ENCODE results near the gene PTGS1.
"Not testable (repeated sequence)": the region's sequence is repeated elsewhere in the genome, so short reads cannot be mapped to it uniquely, and the experiment has no call there.

- TF ChIP-seq, protein P1, sequence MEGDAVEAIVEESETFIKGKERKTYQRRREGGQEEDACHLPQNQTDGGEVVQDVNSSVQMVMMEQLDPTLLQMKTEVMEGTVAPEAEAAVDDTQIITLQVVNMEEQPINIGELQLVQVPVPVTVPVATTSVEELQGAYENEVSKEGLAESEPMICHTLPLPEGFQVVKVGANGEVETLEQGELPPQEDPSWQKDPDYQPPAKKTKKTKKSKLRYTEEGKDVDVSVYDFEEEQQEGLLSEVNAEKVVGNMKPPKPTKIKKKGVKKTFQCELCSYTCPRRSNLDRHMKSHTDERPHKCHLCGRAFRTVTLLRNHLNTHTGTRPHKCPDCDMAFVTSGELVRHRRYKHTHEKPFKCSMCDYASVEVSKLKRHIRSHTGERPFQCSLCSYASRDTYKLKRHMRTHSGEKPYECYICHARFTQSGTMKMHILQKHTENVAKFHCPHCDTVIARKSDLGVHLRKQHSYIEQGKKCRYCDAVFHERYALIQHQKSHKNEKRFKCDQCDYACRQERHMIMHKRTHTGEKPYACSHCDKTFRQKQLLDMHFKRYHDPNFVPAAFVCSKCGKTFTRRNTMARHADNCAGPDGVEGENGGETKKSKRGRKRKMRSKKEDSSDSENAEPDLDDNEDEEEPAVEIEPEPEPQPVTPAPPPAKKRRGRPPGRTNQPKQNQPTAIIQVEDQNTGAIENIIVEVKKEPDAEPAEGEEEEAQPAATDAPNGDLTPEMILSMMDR (IDR thresholded peaks at IDR 0.05; ENCODE audit: low read depth, low read length, missing input control), result not testable (repeated sequence)
- TF ChIP-seq TAF1 (conservative IDR thresholded peaks at IDR 0.05); MAX (IDR thresholded peaks at IDR 0.05); JUND (IDR thresholded peaks at IDR 0.05); YY1 (IDR thresholded peaks at IDR 0.05); RAD21 (IDR thresholded peaks at IDR 0.05); REST (IDR thresholded peaks at IDR 0.05); HNF4G (IDR thresholded peaks at IDR 0.05); ATF3 (IDR thresholded peaks at IDR 0.05); GABPA (IDR thresholded peaks at IDR 0.05 in 1 of 2, conservative IDR thresholded peaks at IDR 0.05 in 1 of 2); FOXA2 (IDR thresholded peaks at IDR 0.05); EGR1 (IDR thresholded peaks at IDR 0.05; ENCODE audit: low read depth in 2 of 2): not testable (repeated sequence)
Observed at GRCh38 chr9:122330466-122330865, 40.4 kb upstream of the PTGS1 start.
